ENCODE data around the gene RNF213.

DNA sequence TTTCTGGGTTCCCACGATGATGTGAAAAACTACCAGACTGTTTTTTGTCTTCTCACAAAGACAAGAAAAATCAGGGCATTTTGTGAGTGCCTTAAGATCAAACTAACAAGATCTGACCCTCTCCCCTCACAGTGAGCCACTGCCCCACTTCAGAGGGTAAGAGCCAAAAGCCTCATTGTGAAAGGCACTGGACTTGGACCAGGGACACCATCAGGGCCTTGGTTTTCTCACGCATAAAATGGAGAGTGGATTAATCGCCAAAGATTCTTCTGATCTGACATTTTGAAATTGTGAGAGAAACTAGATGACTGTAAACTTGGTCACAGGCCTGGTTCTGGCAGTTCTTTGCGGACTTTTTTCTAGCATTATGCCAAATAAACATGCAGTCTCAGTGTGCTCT is 133.3 kb downstream of the RNF213 start:
- TF ChIP-seq, protein P1, sequence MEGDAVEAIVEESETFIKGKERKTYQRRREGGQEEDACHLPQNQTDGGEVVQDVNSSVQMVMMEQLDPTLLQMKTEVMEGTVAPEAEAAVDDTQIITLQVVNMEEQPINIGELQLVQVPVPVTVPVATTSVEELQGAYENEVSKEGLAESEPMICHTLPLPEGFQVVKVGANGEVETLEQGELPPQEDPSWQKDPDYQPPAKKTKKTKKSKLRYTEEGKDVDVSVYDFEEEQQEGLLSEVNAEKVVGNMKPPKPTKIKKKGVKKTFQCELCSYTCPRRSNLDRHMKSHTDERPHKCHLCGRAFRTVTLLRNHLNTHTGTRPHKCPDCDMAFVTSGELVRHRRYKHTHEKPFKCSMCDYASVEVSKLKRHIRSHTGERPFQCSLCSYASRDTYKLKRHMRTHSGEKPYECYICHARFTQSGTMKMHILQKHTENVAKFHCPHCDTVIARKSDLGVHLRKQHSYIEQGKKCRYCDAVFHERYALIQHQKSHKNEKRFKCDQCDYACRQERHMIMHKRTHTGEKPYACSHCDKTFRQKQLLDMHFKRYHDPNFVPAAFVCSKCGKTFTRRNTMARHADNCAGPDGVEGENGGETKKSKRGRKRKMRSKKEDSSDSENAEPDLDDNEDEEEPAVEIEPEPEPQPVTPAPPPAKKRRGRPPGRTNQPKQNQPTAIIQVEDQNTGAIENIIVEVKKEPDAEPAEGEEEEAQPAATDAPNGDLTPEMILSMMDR (IDR thresholded peaks at IDR 0.05 in 8 of 11, conservative IDR thresholded peaks at IDR 0.05 in 3 of 11): no peak
- TF ChIP-seq POLR2A (IDR thresholded peaks at IDR 0.05) (no peak), POLR2AphosphoS5 (IDR thresholded peaks at IDR 0.05) (no peak)
